H1 (cell line): ENCODE results near the gene MAFG. TPM values are rescaled to one million over a fixed set of nuclear protein-coding genes. Genes with fewer than 3 reads are reported as not detected.
A peak's percentile ranks its signal among the peaks of the same experiment; 100 is the strongest.

Source experiments
- CTCF ChIA-PET: fragments of 300-600 bp; sonication (Branson Sonifier 250); formaldehyde crosslinking; loops from one replicate; lab custom pipeline; 2021; ENCODE audit not compliant: partially characterized antibody; lab: Charles Lee
- POLR2A ChIA-PET: fragments of 300-600 bp; sonication (Branson Sonifier 250); formaldehyde crosslinking; loops from one replicate; lab custom pipeline; 2021; ENCODE audit warnings: inconsistent platforms; ENCODE audit not compliant: partially characterized antibody; lab: Charles Lee
- DNase-seq, 2 experiments: peaks; one replicate each; pipeline versions ENCODE4 v3.0.0 to v3.0.0-alpha.2; 2010 to 2022; ENCODE audit warnings: low spot score in 2 of 2, low read depth in 1 of 2, mixed read lengths in 1 of 2
- FAIRE-seq: peaks from 2 replicates; lab custom pipeline; 2011; peaks lifted over from hg19 to GRCh38; lab: Jason Lieb, UNC
- H2AFZ ChIP-seq: 2 replicates; pipeline ENCODE4 v1.8.1; 2012; ENCODE audit warnings: low read length, inconsistent platforms
- H2AK5ac ChIP-seq: 2 replicates; pipeline ENCODE4 v1.6.1; 2013; ENCODE audit warnings: low read depth, low read length
- H2BK120ac ChIP-seq: replicated peaks from 2 replicates; pipeline ENCODE3; 2013; ENCODE audit warnings: low read depth, low read length, inconsistent platforms
- H2BK12ac ChIP-seq: 2 replicates; pipeline ENCODE4 v1.6.1; 2013; ENCODE audit warnings: low read depth, low read length
- H2BK15ac ChIP-seq: 2 replicates; pipeline ENCODE4 v1.6.1; 2013; ENCODE audit warnings: low read length
- H2BK20ac ChIP-seq: 2 replicates; pipeline ENCODE4 v1.6.1; 2013; ENCODE audit warnings: low read length
- H2BK5ac ChIP-seq: 2 replicates; pipeline ENCODE4 v1.6.1; 2013; ENCODE audit warnings: low read depth, low read length
- H3K14ac ChIP-seq: 2 replicates; pipeline ENCODE4 v1.6.1; 2013; ENCODE audit warnings: inconsistent platforms; ENCODE audit not compliant: insufficient read length
- H3K18ac ChIP-seq: 2 replicates; pipeline ENCODE4 v1.6.1; 2013; ENCODE audit warnings: low read length; ENCODE audit errors: extremely low read depth
- H3K23ac ChIP-seq: 2 replicates; pipeline ENCODE4 v1.6.1; 2013; ENCODE audit warnings: inconsistent platforms; ENCODE audit not compliant: insufficient read length
- H3K23me2 ChIP-seq: 2 replicates; pipeline ENCODE4 v1.6.1; 2013; ENCODE audit warnings: low read depth, low read length
- H3K27ac ChIP-seq: 2 replicates; pipeline ENCODE4 v1.6.1; 2011; ENCODE audit warnings: low read depth, low read length, inconsistent platforms
- H3K27me3 ChIP-seq, 4 experiments: replicated peaks in 1 of 4; 1 replicate in 1 of 4; 2 replicates in 3 of 4; pipeline versions ENCODE4 v1.6.1 to v1.8.1; 2011 to 2013; ENCODE audit warnings: low read length in 3 of 4, mild to moderate bottlenecking in 3 of 4, inconsistent platforms in 2 of 4, mixed read lengths in 2 of 4, moderate library complexity in 1 of 4; ENCODE audit not compliant: control insufficient read depth in 3 of 4, insufficient read depth in 3 of 4; ENCODE audit errors: extremely low read depth in 1 of 4
- H3K36me3 ChIP-seq, 4 experiments: 2 replicates each; pipeline versions ENCODE4 v1.6.1 to v1.8.1; 2011 to 2013; ENCODE audit warnings: mild to moderate bottlenecking in 4 of 4, low read length in 3 of 4, moderate library complexity in 2 of 4, control low read depth in 1 of 4, inconsistent platforms in 1 of 4; ENCODE audit not compliant: insufficient read depth in 4 of 4, control insufficient read depth in 2 of 4
- H3K4ac ChIP-seq: replicated peaks from 2 replicates; pipeline ENCODE3; 2013; ENCODE audit warnings: low read length, low read depth, mixed read lengths, inconsistent platforms; ENCODE audit not compliant: insufficient read length
- H3K4me1 ChIP-seq, 4 experiments: replicated peaks in 1 of 4; 1 replicate in 1 of 4; 2 replicates in 3 of 4; pipeline versions ENCODE4 v1.6.1 to v1.8.1; 2011 to 2013; ENCODE audit warnings: low read length in 3 of 4, inconsistent platforms in 2 of 4, mixed read lengths in 1 of 4; ENCODE audit not compliant: insufficient read depth in 4 of 4, control insufficient read depth in 3 of 4
- H3K4me2 ChIP-seq, 2 experiments: 2 replicates each; pipeline versions ENCODE4 v1.6.1 to v1.8.1; 2011 to 2013; ENCODE audit warnings: low read depth in 2 of 2, low read length in 2 of 2, control low read depth in 1 of 2, inconsistent platforms in 1 of 2, mild to moderate bottlenecking in 1 of 2; ENCODE audit not compliant: insufficient read depth in 1 of 2
- H3K4me3 ChIP-seq, 4 experiments: fragments of 200-600, 300-600 bp in 1 of 4; sonication (generic), shearing (Covaris generic), sonication (Bioruptor Twin) in 1 of 4; 2 replicates each; pipeline versions ENCODE4 v1.5.1 to v1.8.1; 2011 to 2016; ENCODE audit warnings: low read length in 4 of 4, low read depth in 3 of 4, control low read depth in 2 of 4, inconsistent platforms in 2 of 4, mild to moderate bottlenecking in 2 of 4, mixed read lengths in 1 of 4, moderate library complexity in 1 of 4; ENCODE audit not compliant: insufficient read depth in 2 of 4; ENCODE audit errors: extremely low read depth in 1 of 4
- H3K56ac ChIP-seq: replicated peaks from 2 replicates; pipeline ENCODE3; 2013; ENCODE audit warnings: low read depth, mild to moderate bottlenecking, mixed read lengths, low read length, inconsistent platforms; ENCODE audit not compliant: insufficient read length
- H3K79me1 ChIP-seq: 2 replicates; pipeline ENCODE4 v1.6.1; 2013; ENCODE audit warnings: low read depth, low read length, control low read depth
- H3K79me2 ChIP-seq, 2 experiments: 2 replicates each; pipeline versions ENCODE4 v1.6.1 to v1.8.1; 2012 to 2013; ENCODE audit warnings: low read length in 2 of 2, mild to moderate bottlenecking in 2 of 2, inconsistent platforms in 1 of 2; ENCODE audit not compliant: insufficient read depth in 2 of 2, control insufficient read depth in 1 of 2
- H3K9ac ChIP-seq, 4 experiments: replicated peaks in 1 of 4; 1 replicate in 1 of 4; 2 replicates in 3 of 4; pipeline versions ENCODE4 v1.6.1 to v1.8.1; 2011 to 2013; ENCODE audit warnings: low read depth in 3 of 4, low read length in 3 of 4, control low read depth in 2 of 4, mild to moderate bottlenecking in 2 of 4, moderate library complexity in 2 of 4, inconsistent platforms in 1 of 4; ENCODE audit errors: extremely low read depth in 1 of 4
- H3K9me3 ChIP-seq, 2 experiments: 2 replicates each; pipeline versions ENCODE4 v1.6.1 to v1.8.1; 2012 to 2013; ENCODE audit warnings: mild to moderate bottlenecking in 2 of 2, moderate library complexity in 2 of 2, control low read depth in 1 of 2, inconsistent platforms in 1 of 2, low read depth in 1 of 2, low read length in 1 of 2, mixed read lengths in 1 of 2; ENCODE audit not compliant: insufficient read depth in 2 of 2
- H4K20me1 ChIP-seq, 2 experiments: replicated peaks in 1 of 2; 2 replicates each; pipeline versions ENCODE3 to v1.8.1; 2011 to 2013; ENCODE audit warnings: inconsistent platforms in 2 of 2, low read length in 2 of 2, mild to moderate bottlenecking in 1 of 2; ENCODE audit not compliant: insufficient read depth in 2 of 2, control insufficient read depth in 1 of 2
- H4K5ac ChIP-seq: 2 replicates; pipeline ENCODE4 v1.6.1; 2013; ENCODE audit warnings: low read length, low read depth, mixed read lengths, inconsistent platforms; ENCODE audit not compliant: insufficient read length
- H4K8ac ChIP-seq: 2 replicates; pipeline ENCODE4 v1.8.0; 2013; ENCODE audit warnings: mild to moderate bottlenecking, moderate library complexity, low read length, inconsistent platforms; ENCODE audit not compliant: insufficient read depth; ENCODE audit errors: extremely low read depth
- H4K91ac ChIP-seq: replicated peaks from 2 replicates; pipeline ENCODE3; 2013; ENCODE audit warnings: low read length, mixed read lengths, inconsistent platforms; ENCODE audit not compliant: insufficient read length
- ASH2L ChIP-seq: fragments of 200-600, 300-600 bp; sonication (generic); IDR thresholded peaks from one replicate; pipeline ENCODE4 v1.7.1; 2017; ENCODE audit warnings: low read length
- HDAC6 ChIP-seq: IDR thresholded peaks from one replicate; pipeline ENCODE4 v1.7.1; 2012; ENCODE audit warnings: low read depth, mild to moderate bottlenecking, inconsistent platforms, low read length, moderate library complexity
- KDM4A ChIP-seq: IDR thresholded peaks from one replicate; pipeline ENCODE4 v1.7.1; 2012; ENCODE audit warnings: low read depth, mild to moderate bottlenecking, moderate library complexity, low read length, inconsistent platforms; ENCODE audit not compliant: severe bottlenecking
- RBBP5 ChIP-seq: IDR thresholded peaks from 2 replicates; pipeline ENCODE4 v1.7.1; 2012; ENCODE audit warnings: low read depth, mild to moderate bottlenecking, inconsistent platforms, low read length, moderate library complexity, borderline replicate concordance
- TAF7 ChIP-seq: optimal IDR thresholded peaks from 2 replicates; pipeline ENCODE3; 2011; ENCODE audit warnings: low read depth, mild to moderate bottlenecking, inconsistent platforms, low read length, moderate library complexity, borderline replicate concordance
- WGBS, 2 experiments: shearing (Covaris generic) in 1 of 2; methylation state at CpG; one replicate each; pipeline versions ENCODE4 v1.1.6 to v1.1.7; 2013 to 2015; ENCODE audit warnings: low lambda C conversion rate in 2 of 2, mixed read lengths in 2 of 2, inconsistent platforms in 1 of 2, low coverage in 1 of 2, missing lambda C conversion rate in 1 of 2; ENCODE audit not compliant: insufficient replicate concordance in 2 of 2, insufficient coverage in 1 of 2, insufficient read length in 1 of 2; ENCODE audit errors: extremely low coverage in 1 of 2, missing lambda C conversion rate in 1 of 2; 5-methylcytosine and 5-hydroxymethylcytosine counted together
- polyA plus RNA-seq, 7 experiments: library from polyadenylated mRNA; depleted of rRNA in 3 of 7; stranded (reverse) in 5 of 7; unstranded in 2 of 7; fragments of >200 nt in 5 of 7; fragments of 200-250 nt in 2 of 7; gene quantifications; 1 replicate in 5 of 7; 2 replicates in 1 of 7; 4 replicates in 1 of 7; pipeline versions ENCODE4 v1.2.1 to v1.2.3, GENCODE V29; 2011 to 2013; ENCODE audit warnings: missing spikeins in 2 of 7, mixed read lengths in 2 of 7
- total RNA-seq: library from RNA; stranded (reverse); fragmentation: NEBNext Ultra II Directional; extraction: Animal tissue kit (Norgen Biotek cat#: 25700); gene quantifications from 2 replicates; pipeline ENCODE4 v1.2.1, GENCODE V29; 2021
- TF ChIP-seq, protein P1 (sequence below): IDR thresholded peaks from 2 replicates; pipeline ENCODE4 v1.6.1; 2012; ENCODE audit warnings: low read length, inconsistent platforms

The MAFG gene
- total and polyA plus RNA-seq, 2 of the 8 experiments (the other 6 are each of a cell fraction or from before 2014, with no cell fraction given) = 25.5 to 26.9 TPM

- Histone ChIP-seq H3K79me1 (peaks cover 2% of the 10 kb centered on the region; the same call in 1 of the 2 replicates), H2BK20ac (no peak overlapping the region), H4K5ac (no peak overlapping the region), H3K18ac (peak overlapping the region; percentile 48; the same call in 1 of the 2 replicates), H3K27me3 (peaks cover 0 to 4% (median 2%) of the 10 kb centered on the region in 4 experiments; a peak in 2 of 7 replicates), H3K23ac (no peak overlapping the region), H2AFZ (no peak overlapping the region), H3K4me2 (peak overlapping the region; percentile 68 to 91), H2BK5ac (no peak overlapping the region), H3K56ac (peak overlapping the region; percentile 46), H3K4me3 (peak overlapping the region; percentile 45 to 88 (median 70)), H2AK5ac (no peak overlapping the region), H4K91ac (peak overlapping the region; percentile 65), H3K79me2 (no peaks in the 10 kb centered on the region; a peak in 1 of 4 replicates), H2BK15ac (no peak overlapping the region), H3K23me2 (peaks cover 6% of the 10 kb centered on the region; the same call in 1 of the 2 replicates), H4K8ac (no peak overlapping the region), H3K9me3 (no peaks in the 10 kb centered on the region), H3K4me1 (peaks cover 0 to 10% (median 5%) of the 10 kb centered on the region in 4 experiments; a peak in 3 of 7 replicates), H3K27ac (no peak overlapping the region), H2BK120ac (no peak overlapping the region), H4K20me1 (peaks cover 3 to 46% of the 10 kb centered on the region in 2 experiments), H3K14ac (no peak overlapping the region), H3K36me3 (peaks cover 8 to 25% (median 19%) of the 10 kb centered on the region in 4 experiments), H3K9ac (peak overlapping the region in 2 of 4 experiments; percentile 24 to 61; a peak in 3 of 7 replicates), H3K4ac (no peak overlapping the region), H2BK12ac (no peak overlapping the region)
- ChIA-PET CTCF (interaction anchor here (1.7 kb wide), 1 partner anchor 41 kb away, joined by 4 read pairs; no protein-coding TSS in a partner anchor), POLR2A (interaction anchor here (0.7 to 8.7 kb wide), 7 partner anchors 10 to 120 kb away, joined by 3 to 135 read pairs (median 5); partner anchors contain the start of gene MAFG)
- WGBS, 2 experiments = 4% methylated on average over 32 of the region's 55 CpGs; no CpG with 5 or more reads in 1 of the 2 experiments
- DNase-seq (no peak), FAIRE-seq (no peak)
- peak; percentile 3 for TF ChIP-seq ASH2L
- TF ChIP-seq, protein P1, sequence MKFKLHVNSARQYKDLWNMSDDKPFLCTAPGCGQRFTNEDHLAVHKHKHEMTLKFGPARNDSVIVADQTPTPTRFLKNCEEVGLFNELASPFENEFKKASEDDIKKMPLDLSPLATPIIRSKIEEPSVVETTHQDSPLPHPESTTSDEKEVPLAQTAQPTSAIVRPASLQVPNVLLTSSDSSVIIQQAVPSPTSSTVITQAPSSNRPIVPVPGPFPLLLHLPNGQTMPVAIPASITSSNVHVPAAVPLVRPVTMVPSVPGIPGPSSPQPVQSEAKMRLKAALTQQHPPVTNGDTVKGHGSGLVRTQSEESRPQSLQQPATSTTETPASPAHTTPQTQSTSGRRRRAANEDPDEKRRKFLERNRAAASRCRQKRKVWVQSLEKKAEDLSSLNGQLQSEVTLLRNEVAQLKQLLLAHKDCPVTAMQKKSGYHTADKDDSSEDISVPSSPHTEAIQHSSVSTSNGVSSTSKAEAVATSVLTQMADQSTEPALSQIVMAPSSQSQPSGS = no peak
- TF ChIP-seq HDAC6 = no peak
- peak; percentile 59 for TF ChIP-seq KDM4A
- no peak for TF ChIP-seq RBBP5
- no peak for TF ChIP-seq TAF7
Measured at GRCh38 chr17:81910840-81911276, 16.7 kb downstream of the MAFG start.
